Measurements from ENCODE around the gene PTGDS. TPM values are rescaled to one million over a fixed set of nuclear protein-coding genes. Genes with fewer than 3 reads are reported as not detected.

PTGDS gene
- 1.9 and 6.7 TPM in 2 replicates for total RNA-seq (2011; cell fraction: chromatin; rRNA removed; ENCODE audit: low replicate concordance)
- 6.7 and 8.8 TPM in 2 replicates for total RNA-seq (2011; cell fraction: nucleolus; rRNA removed)
- 4.5 and 5.2 TPM in 2 replicates for total RNA-seq (2011; cell fraction: nucleoplasm; rRNA removed)
- total RNA-seq (2014; rRNA removed) (5.2 and 7.4 TPM in 2 replicates), total RNA-seq (2014; rRNA removed; fragmentation: Illumina TruSeq; extraction: Trizol) (0.65 TPM in 1 of 2 replicates, not detected in the other), total RNA-seq (2015; rRNA removed; fragmentation: Illumina TruSeq; extraction: Trizol) (2.0 and 2.9 TPM in 2 replicates), total RNA-seq (2021) (4.6 and 4.7 TPM in 2 replicates), polyA plus RNA-seq (2011; rRNA removed) (2.6 and 4.4 TPM in 2 replicates), polyA plus RNA-seq (2014; fragmentation: Illumina TruSeq; extraction: Trizol) (1.2 and 2.7 TPM in 2 replicates), polyA plus RNA-seq (2014; fragmentation: Nextera tagmentation; extraction: Ambion mirVana) (under 1 TPM; 0.46 to 0.55 TPM), polyA plus RNA-seq (2014; rRNA removed) (7.0 and 7.1 TPM in 2 replicates), polyA minus RNA-seq (2011; rRNA and poly(A)+ RNA removed) (0.51 TPM in 1 of 2 replicates, not detected in the other), Bru-seq, nascent RNA (percentile 46 among the genes with signal in this experiment), BruChase-seq, experiment 1, labeled RNA remaining after a 2-hour chase (percentile 45 among the genes with signal in this experiment), BruChase-seq, experiment 2, labeled RNA remaining after a 6-hour chase (percentile 45 among the genes with signal in this experiment)
- polyA plus RNA-seq (2011; cell fraction: cytosol; rRNA removed) = 5.3 and 10.5 TPM in 2 replicates
- 23.2 and 26.0 TPM in 2 replicates for polyA plus RNA-seq (2011; cell fraction: nucleus; rRNA removed)
- 8.5 and 12.1 TPM in 2 replicates for polyA plus RNA-seq (2012)
- polyA minus RNA-seq (2011; cell fraction: cytosol; rRNA and poly(A)+ RNA removed) = 1.8 and 3.4 TPM in 2 replicates
- polyA minus RNA-seq (2011; cell fraction: nucleus; rRNA and poly(A)+ RNA removed) = 5.7 and 10.0 TPM in 2 replicates
- long read RNA-seq, experiment 1, partial matches to known transcripts = 1 of 1 reads
- long read RNA-seq, experiment 1, other reads (novel, unspliced or antisense) = 0 of 1 reads
- long read RNA-seq, experiment 2, partial matches to known transcripts = 0 of 4 reads
- long read RNA-seq, experiment 2, other reads (novel, unspliced or antisense) = 1 of 4 reads
- long read RNA-seq, experiment 3, partial matches to known transcripts = 0 of 2 reads
- long read RNA-seq, experiment 3, other reads (novel, unspliced or antisense) = 2 of 2 reads

DNA sequence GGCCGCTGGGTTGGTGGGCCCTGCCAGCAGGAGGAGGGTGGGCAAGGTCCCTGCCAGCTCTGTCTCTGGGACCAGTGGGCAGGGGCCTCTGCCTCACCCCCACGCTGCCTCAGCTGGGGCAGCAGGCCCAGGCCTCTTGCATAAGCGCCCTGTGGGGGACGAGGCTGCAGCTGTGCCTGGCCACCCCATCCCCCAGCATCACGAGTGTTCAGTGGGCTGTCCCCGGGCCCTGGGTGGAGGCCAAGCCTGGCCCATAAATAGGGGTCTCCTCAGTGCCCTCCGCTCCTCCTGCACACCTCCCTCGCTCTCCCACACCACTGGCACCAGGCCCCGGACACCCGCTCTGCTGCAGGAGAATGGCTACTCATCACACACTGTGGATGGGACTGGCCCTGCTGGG is at the start of gene PTGDS:
PTGDS (plus strand) TSS at position 282 of the 400 bp plus-strand sequence; CDS start at position 357, 75 bp downstream.
- Histone ChIP-seq H3K36me3 (ENCODE audit: control insufficient read depth, insufficient read depth, low read length) (no peaks in the 10 kb centered on the region), H2AFZ (ENCODE audit: low read depth, low read length) (peak within 1 kb of the TSS; percentile 97), H3K79me2 (ENCODE audit: control insufficient read depth, insufficient read depth, low read length) (no peaks in the 10 kb centered on the region), H3K9me3 (replicated peaks; ENCODE audit: control insufficient read depth, insufficient read depth, low read depth, low read length) (no peaks in the 10 kb centered on the region), H3K4me2 (ENCODE audit: insufficient read depth, low read length) (peak within 1 kb of the TSS; percentile 82), H3K27ac (ENCODE audit: extremely low read depth, low read depth, low read length) (peak within 1 kb of the TSS; percentile 59; the same call in 2 of the 3 replicates), H3K27me3 (ENCODE audit: control insufficient read depth in 2 of 2, insufficient read depth in 2 of 2, low read length in 2 of 2) (no peaks in the 10 kb centered on the region), H4K20me1 (replicated peaks; ENCODE audit: control insufficient read depth, insufficient read depth, low read length) (no peaks in the 10 kb centered on the region), H3K4me1 (replicated peaks in 1 of 2; ENCODE audit: control insufficient read depth in 2 of 2, insufficient read depth in 2 of 2, low read length in 2 of 2) (peaks cover 9 to 96% of the 10 kb centered on the region in 2 experiments; a peak in 4 of 5 replicates), H3K4me3 (peak within 1 kb of the TSS; percentile 54), H3K9me1 (ENCODE audit: control insufficient read depth, insufficient read depth, low read length) (no peaks in the 10 kb centered on the region), H3K9ac (ENCODE audit: insufficient read depth in 1 of 2, low read depth in 2 of 2, low read length in 2 of 2) (peak within 1 kb of the TSS; percentile 51 to 92; a peak in 3 of 4 replicates)
- WGBS (ENCODE audit: insufficient coverage, low coverage, missing lambda C conversion rate) = 70% methylated on average over 8 of the region's 10 CpGs
- no TSS peak for BruUV-seq (replicated peaks)
- intact Hi-C loops (cut with micrococcal nuclease) = no loop called here
- POLR2A ChIA-PET = interaction anchor here (0.7 to 1.4 kb wide), 2 partner anchors 11 to 45 kb away, joined by 3 to 4 read pairs; no protein-coding TSS in a partner anchor
- CTCF ChIA-PET (ENCODE audit: low intra/inter-chr PET ratio) = no interaction called here
- in situ Hi-C loops (cut with MboI) = no loop called here
- DNase-seq (ENCODE audit: extremely low read depth in 1 of 4, low spot score in 3 of 4) (no peak), ATAC-seq (no peak), FAIRE-seq (no peak)
- TF ChIP-seq BCOR (IDR thresholded peaks at IDR 0.05) (no peak), RAD51 (IDR thresholded peaks at IDR 0.05; ENCODE audit: borderline replicate concordance, low read depth) (no peak), MCM7 (IDR thresholded peaks at IDR 0.05) (no peak), BACH1 (tag; IDR thresholded peaks at IDR 0.05) (no peak), MXI1 (IDR thresholded peaks at IDR 0.05; ENCODE audit: low read depth, low read length) (no peak), MEF2D (tag; conservative IDR thresholded peaks at IDR 0.05; ENCODE audit: low read depth) (no peak), CAMTA2 (CRISPR knock-in tag; conservative IDR thresholded peaks at IDR 0.05) (no peak)
- TF ChIP-seq, protein P1, sequence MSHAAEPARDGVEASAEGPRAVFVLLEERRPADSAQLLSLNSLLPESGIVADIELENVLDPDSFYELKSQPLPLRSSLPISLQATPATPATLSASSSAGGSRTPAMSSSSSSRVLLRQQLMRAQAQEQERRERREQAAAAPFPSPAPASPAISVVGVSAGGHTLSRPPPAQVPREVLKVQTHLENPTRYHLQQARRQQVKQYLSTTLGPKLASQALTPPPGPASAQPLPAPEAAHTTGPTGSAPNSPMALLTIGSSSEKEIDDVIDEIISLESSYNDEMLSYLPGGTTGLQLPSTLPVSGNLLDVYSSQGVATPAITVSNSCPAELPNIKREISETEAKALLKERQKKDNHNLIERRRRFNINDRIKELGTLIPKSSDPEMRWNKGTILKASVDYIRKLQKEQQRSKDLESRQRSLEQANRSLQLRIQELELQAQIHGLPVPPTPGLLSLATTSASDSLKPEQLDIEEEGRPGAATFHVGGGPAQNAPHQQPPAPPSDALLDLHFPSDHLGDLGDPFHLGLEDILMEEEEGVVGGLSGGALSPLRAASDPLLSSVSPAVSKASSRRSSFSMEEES (CRISPR knock-in tag; IDR thresholded peaks at IDR 0.05) = no peak
- TF ChIP-seq, protein P2, sequence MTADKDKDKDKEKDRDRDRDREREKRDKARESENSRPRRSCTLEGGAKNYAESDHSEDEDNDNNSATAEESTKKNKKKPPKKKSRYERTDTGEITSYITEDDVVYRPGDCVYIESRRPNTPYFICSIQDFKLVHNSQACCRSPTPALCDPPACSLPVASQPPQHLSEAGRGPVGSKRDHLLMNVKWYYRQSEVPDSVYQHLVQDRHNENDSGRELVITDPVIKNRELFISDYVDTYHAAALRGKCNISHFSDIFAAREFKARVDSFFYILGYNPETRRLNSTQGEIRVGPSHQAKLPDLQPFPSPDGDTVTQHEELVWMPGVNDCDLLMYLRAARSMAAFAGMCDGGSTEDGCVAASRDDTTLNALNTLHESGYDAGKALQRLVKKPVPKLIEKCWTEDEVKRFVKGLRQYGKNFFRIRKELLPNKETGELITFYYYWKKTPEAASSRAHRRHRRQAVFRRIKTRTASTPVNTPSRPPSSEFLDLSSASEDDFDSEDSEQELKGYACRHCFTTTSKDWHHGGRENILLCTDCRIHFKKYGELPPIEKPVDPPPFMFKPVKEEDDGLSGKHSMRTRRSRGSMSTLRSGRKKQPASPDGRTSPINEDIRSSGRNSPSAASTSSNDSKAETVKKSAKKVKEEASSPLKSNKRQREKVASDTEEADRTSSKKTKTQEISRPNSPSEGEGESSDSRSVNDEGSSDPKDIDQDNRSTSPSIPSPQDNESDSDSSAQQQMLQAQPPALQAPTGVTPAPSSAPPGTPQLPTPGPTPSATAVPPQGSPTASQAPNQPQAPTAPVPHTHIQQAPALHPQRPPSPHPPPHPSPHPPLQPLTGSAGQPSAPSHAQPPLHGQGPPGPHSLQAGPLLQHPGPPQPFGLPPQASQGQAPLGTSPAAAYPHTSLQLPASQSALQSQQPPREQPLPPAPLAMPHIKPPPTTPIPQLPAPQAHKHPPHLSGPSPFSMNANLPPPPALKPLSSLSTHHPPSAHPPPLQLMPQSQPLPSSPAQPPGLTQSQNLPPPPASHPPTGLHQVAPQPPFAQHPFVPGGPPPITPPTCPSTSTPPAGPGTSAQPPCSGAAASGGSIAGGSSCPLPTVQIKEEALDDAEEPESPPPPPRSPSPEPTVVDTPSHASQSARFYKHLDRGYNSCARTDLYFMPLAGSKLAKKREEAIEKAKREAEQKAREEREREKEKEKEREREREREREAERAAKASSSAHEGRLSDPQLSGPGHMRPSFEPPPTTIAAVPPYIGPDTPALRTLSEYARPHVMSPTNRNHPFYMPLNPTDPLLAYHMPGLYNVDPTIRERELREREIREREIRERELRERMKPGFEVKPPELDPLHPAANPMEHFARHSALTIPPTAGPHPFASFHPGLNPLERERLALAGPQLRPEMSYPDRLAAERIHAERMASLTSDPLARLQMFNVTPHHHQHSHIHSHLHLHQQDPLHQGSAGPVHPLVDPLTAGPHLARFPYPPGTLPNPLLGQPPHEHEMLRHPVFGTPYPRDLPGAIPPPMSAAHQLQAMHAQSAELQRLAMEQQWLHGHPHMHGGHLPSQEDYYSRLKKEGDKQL (CRISPR knock-in tag; IDR thresholded peaks at IDR 0.05; ENCODE audit: borderline replicate concordance) = no peak
- TF ChIP-seq, protein P3, sequence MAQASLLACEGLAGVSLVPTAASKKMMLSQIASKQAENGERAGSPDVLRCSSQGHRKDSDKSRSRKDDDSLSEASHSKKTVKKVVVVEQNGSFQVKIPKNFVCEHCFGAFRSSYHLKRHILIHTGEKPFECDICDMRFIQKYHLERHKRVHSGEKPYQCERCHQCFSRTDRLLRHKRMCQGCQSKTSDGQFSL (CRISPR knock-in tag; IDR thresholded peaks at IDR 0.05) = no peak
- TF ChIP-seq, protein P3 (tag; IDR thresholded peaks at IDR 0.05) = no peak
